Measurements from ENCODE around the gene UNC5A.

DNA sequence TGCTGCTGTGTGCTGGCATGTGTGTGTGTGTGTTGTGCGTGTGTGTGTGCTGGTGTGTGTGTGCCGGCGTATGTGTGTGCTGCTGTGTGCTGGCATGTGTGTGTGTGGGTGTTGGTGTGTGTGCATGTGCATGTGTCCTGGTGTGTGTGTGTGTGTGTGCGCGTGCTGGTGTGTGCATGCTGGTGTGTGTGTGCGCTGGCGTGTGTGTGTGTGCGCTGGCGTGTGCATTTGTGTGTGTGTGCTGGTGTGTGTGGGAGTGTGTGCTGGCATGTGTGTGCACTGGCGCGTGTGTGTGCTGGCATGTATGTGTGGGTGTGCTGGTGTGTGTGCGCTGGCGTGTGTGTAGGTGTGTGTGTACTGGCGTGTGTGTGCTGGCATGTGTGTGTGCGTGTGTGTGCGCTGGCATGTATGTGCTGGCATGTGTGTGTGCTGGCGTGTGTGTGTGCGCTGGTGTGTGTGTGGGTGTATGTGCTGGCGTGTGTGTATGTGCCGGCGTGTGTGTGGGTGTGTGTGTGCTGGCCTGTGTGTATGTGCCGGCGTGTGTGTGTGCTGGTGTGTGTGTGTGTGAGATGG is 20.1 kb downstream of the UNC5A start:
- TF ChIP-seq GATA3 (IDR thresholded peaks at IDR 0.05; ENCODE audit: low read depth, low read length) (no peak), GATA2 (IDR thresholded peaks at IDR 0.05; ENCODE audit: low read depth, low read length) (no peak)
